Measurements from ENCODE around the gene SNRNP48.

GRCh38 chr6:7639427-7639826 is 49.4 kb downstream of the SNRNP48 start:
- TF ChIP-seq CTCF (IDR thresholded peaks at IDR 0.05) (no peak), EZH2 (IDR thresholded peaks at IDR 0.05) (no peak), EZH2phosphoT487 (IDR thresholded peaks at IDR 0.05) (no peak)
